Measurements from ENCODE around the gene ZNF469.
"Not testable (repeated sequence)": the region's sequence is repeated elsewhere in the genome, so short reads cannot be mapped to it uniquely, and the experiment has no call there.

The ZNF469 gene

GRCh38 chr16:88393034-88393433, 10.3 kb downstream of the ZNF469 start:
- DNase-seq = no peak

GRCh38 chr16:88393571-88393970, 10.8 kb downstream of the ZNF469 start:
- no peak for DNase-seq

DNA sequence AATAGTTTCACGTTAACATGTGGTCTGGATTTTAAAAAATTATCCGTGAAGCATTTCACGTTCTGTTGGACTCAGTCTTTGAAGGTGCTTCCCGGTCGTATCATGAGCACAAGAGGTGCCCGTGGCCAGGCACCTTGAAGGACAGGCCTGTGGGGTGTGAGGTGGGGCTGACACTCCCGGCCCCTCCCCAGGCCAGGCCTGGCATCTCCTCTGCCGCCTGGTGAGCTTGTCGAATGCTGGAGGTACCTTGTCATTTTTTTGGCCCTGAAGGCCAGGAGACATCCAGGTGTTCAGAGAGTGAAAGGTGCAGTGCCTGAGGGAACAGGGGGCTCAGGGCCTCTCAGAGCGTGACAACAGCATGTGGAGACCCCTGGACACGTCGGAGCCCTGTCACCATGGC, 11.7 kb downstream of the ZNF469 start:
- no peak for DNase-seq

DNA sequence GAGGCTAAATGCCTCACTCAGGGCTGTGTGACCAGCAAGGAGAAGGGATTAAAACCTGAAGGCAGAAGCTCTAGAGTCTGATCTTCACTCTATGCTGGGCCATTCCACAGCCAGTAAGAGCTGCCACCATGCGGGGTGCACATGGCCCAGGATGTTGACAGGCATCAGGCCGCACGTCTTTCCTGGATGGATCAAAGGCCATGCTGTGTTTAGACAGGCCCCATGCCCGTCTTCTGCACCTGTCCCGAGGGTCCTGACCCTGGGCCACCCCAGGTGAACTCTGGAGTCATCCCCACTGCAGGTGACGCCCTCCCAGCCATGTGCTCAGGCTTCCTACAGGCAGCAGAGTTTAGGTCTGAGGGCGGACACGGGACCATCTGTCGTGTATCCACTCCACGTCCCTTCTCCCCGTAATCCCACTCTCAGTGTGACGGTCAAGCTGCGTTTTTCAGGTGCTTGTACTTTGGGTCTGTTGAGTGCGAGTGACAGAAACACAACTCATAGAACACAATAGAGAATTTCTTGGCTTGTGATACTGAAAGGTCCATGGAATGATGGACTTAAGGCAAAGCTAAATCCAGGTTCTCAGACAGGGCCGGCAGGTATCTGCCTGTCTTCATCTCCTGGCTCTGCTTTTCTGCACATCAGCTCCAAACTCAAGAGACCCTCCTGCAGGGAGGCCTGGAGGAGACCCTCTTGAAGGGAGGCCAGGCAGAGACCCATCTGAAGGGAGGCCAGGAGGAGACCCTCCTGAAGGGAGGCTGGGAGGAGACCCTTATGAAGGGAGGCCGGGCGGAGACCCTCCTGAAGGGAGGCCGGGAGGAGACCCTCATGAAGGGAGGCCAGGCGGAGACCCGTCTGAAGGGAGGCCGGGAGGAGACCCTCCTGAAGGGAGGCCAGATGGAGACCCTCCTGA, 13.2 kb downstream of the ZNF469 start:
- DNase-seq = no peak

- no peak for DNase-seq
These were observed 15.6 kb downstream of the ZNF469 start for GRCh38 chr16:88398170-88398873.

DNA sequence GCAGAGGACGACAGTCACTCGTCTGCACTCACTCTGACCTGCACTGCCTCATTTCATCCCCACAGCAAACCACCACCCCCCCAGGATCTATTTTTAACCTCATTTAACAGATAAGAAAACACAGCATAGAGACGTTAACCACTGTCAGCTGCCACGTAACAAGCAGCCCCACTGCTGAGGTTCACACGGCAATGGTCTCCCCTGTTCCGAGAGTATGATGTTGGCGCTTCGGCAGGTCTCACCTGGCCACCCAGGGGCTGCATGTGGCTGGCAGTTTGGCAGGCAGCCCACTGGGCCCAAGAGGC, 16.1 kb downstream of the ZNF469 start:
- DNase-seq = no peak

DNA sequence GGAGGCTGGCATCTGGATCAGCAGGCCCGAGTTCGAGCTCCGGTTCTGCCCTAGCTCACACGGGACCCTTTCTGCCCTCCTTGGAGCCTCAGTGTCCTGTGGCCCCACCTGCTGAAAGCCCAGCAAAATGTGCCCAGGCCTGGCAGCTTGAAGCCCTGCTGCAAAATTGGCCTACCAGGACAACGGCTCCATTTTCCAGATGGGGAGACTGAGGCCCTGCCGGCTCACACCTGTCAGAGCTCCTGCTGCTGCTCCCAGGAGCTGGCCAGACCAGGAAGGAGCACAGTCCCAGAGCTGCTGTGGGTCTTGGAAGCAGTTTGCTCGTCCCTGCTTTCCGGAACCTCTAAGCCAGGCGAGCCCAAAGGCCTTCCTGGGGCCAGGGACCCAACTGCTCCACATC, 17.4 kb downstream of the ZNF469 start:
- DNase-seq = no peak

DNA sequence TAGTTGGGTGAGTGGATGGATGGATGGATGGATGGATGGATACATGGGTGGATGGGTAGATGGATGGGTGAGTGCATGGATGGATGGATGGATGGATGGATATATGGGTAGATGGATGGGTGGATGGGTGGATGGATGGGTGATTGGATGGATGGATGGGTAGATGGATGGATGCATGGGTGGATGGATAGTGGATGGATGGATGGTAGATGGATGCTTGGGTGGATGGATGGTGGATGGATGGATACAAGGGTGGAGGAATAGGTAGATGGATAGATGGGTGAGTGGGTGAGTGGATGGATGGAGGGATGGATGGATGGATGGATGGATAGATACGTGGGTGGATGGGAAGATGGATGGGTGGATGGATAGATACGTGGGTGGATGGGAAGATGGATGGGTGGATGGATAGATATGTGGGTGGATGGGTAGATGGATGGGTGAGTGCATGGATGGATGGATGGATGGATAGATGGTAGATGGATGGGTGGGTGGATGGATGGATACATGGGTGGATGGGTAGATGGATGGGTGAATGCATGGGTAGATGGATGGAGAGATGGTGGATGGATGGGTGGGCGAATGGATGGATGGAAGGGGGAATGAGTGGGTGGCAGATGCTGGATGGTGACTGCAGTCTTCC, 19.0 kb downstream of the ZNF469 start:
- DNase-seq = no peak

DNA sequence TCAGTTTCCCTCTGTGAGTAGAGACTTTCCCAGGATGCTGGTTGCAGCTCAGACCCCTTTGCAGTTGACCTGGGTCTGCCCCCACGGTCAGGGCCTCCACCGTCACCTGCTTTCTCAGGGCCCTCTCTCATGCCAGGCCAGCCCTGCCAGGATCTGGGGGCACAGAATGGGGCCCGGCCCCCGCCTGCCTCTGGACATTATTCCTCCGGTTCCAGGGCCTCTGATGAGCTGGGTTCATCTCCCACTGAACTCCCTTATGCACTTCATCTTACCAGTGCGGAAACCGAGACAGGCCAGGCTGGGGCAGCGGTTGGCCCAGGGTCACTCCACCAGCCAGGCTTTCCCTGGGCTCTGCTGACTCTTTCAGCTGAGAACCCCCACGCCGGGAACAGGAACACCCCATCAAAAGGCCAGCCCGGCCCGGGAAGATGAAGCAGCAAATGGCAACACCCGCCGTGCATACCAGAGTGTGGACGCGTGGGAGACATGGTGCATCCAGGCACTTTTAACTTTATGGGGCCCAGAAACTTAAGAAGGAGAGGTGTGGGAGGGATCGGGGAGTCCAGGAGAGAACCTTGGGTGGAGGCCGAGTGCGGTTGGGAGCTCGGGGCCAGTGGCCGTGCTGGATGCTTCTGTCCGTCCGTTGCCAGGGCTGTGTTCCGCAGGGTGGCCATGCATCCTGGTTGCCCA, 19.9 kb downstream of the ZNF469 start:
- no peak for DNase-seq

DNA sequence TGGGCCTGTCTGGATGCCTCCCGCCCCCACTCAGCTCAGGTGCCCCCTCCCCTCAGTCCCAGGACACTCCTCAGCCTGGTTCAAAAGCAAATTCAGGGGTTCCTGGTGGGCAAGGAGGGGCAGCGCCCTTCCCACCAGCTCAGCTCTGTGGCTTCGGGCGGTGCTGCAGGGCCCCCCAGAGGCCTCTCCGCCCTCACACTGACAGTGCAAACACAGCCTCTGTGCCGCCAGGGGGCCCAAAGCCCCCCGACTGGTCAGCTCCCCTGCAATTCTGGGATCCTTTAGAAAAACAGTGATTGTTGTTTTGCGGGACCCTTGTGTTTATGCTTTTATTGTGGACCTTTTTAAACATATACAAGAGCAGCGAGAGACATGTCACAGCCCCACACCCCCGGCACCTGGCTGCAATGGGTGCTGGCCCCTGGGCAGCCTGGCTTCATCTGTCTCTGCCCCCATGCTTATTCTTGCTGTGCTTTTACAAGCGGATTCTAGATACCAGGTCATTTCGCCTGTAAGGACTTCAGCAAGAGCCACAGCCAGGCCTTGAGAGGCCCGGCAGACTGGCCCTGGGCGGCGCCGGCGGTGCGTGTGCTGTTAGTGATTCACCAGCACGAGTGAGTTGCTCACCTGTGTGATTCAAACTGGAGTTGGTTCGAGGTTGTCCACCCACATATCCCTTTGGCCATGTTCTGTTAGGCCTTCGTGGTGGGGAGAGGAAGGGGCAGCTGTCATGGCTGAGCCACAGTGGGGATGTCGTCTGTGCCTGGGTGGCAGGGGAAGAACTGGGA, 21.2 kb downstream of the ZNF469 start:
- no peak for DNase-seq

DNA sequence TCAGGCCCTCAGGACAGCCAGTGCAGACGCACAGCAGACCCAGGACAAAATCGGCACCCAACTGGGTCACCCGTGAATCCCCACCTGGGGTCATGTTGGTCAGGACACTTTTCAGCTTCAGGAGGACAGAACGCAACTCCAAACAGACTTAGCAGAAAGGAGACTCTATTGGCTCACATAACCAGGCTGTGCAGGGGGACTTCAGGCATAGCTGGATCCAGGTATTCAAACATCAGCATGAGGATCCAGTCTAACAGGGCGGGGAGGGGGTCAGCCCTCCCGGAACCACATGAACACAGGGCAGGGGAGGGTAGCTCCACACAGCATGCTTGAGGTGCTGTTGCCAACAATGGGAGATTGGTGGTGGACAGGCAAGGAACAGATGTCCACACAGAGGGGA, 22.0 kb downstream of the ZNF469 start:
- no peak for DNase-seq

- DNase-seq = no peak
These were observed 22.7 kb downstream of the ZNF469 start for GRCh38 chr16:88405216-88406060.

GRCh38 chr16:88406096-88407041, 23.6 kb downstream of the ZNF469 start:
- DNase-seq = no peak

DNA sequence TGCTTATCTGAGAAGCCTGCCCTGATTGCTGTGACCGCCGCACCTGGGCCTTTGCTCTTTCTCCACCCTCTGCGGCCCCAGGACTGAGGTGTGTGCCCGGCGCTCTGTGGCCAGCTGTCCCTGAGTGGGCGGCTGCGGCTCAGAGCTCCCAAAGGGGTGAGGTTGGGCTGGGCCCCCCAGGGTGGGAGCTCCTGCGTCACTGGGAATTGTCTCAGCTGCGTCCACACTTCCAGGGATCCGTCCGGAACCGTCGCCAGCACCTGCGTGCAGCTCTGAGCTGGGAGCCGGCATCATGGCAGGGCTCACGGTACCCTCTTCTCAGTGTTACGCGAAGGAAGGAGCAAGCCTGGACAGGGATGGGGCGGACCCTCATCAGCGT, 24.3 kb downstream of the ZNF469 start:
- no peak for DNase-seq

GRCh38 chr16:88407807-88408206, 25.0 kb downstream of the ZNF469 start:
- DNase-seq = no peak

GRCh38 chr16:88408561-88409142, 25.9 kb downstream of the ZNF469 start:
- no peak for DNase-seq

- no peak for DNase-seq
These were observed 26.7 kb downstream of the ZNF469 start for GRCh38 chr16:88409296-88410065.

- DNase-seq = not testable (repeated sequence)
These were observed 27.7 kb downstream of the ZNF469 start for GRCh38 chr16:88410297-88410968.
